Kidney (tissue), 14 donors: ENCODE results near the gene NCLN. TPM values are rescaled to one million over a fixed set of nuclear protein-coding genes. Genes with fewer than 3 reads are reported as not detected.

Source experiments
- DNase-seq, 5 donors: peaks; one replicate each; pipeline ENCODE4 v3.0.0-alpha.2; 2013 to 2020
- FAIRE-seq: peaks from 2 replicates; lab custom pipeline; 2012; peaks lifted over from hg19 to GRCh38; lab: Jason Lieb, UNC
- H3K27ac ChIP-seq, 2 donors: one replicate each; pipeline ENCODE4 v1.7.0; 2013; ENCODE audit warnings: low read depth in 2 of 2, low read length in 2 of 2, inconsistent platforms in 1 of 2
- H3K27me3 ChIP-seq: one replicate; pipeline ENCODE4 v1.7.1; 2013; ENCODE audit warnings: low read length, inconsistent platforms; ENCODE audit not compliant: control insufficient read depth, insufficient read depth
- H3K36me3 ChIP-seq, 3 donors: one replicate each; pipeline versions ENCODE4 v1.7.0 to v1.7.1; 2013; ENCODE audit warnings: low read length in 3 of 3, control low read depth in 1 of 3, inconsistent platforms in 1 of 3; ENCODE audit not compliant: insufficient read depth in 3 of 3, control insufficient read depth in 2 of 3
- H3K4me1 ChIP-seq, 3 donors: one replicate each; pipeline versions ENCODE4 v1.7.0 to v1.7.1; 2013; ENCODE audit warnings: low read length in 3 of 3, inconsistent platforms in 1 of 3, low read depth in 1 of 3; ENCODE audit not compliant: control insufficient read depth in 2 of 3, insufficient read depth in 2 of 3
- H3K4me3 ChIP-seq, 3 donors: one replicate each; pipeline versions ENCODE4 v1.7.0 to v1.8.1; 2013; ENCODE audit warnings: low read length in 3 of 3, control low read depth in 1 of 3, inconsistent platforms in 1 of 3
- H3K9ac ChIP-seq, 3 donors: one replicate each; pipeline versions ENCODE4 v1.7.0 to v1.7.1; 2013; ENCODE audit warnings: low read length in 3 of 3, control low read depth in 1 of 3, inconsistent platforms in 1 of 3
- H3K9me3 ChIP-seq, 3 donors: one replicate each; pipeline versions ENCODE4 v1.7.0 to v1.7.1; 2013; ENCODE audit warnings: low read length in 3 of 3, control low read depth in 1 of 3, inconsistent platforms in 1 of 3; ENCODE audit not compliant: control insufficient read depth in 2 of 3, insufficient read depth in 1 of 3
- intact Hi-C: fragments of 100-400 bp; cut with DNase I; formaldehyde crosslinking; loops from one replicate; pipeline ENCODE4 v1.11.1; 2022
- polyA plus RNA-seq: library from polyadenylated mRNA; stranded (reverse); fragments of 350-450 nt; fragmentation: Illumina TruSeq; extraction: RNeasy Lipid Tissue Mini Kit (QIAGEN cat#74804); gene quantifications from one replicate; pipeline ENCODE4 v1.2.3, GENCODE V29; 2014; ENCODE audit warnings: low read depth, low replicate concordance; ENCODE audit not compliant: insufficient read depth
- total RNA-seq: library from RNA; stranded (reverse); fragmentation: NEBNext Ultra II Directional; extraction: Animal tissue kit (Norgen Biotek cat#: 25700); gene quantifications from one replicate; pipeline ENCODE4 v1.2.1, GENCODE V29; 2021
- TF ChIP-seq, protein P1 (sequence below): IDR thresholded peaks from 3 replicates; pipeline ENCODE4 v1.5.1; 2012; ENCODE audit warnings: mild to moderate bottlenecking, moderate library complexity, borderline replicate concordance; ENCODE audit not compliant: insufficient read depth; ENCODE audit errors: extremely low read depth
- donor health status: control.
- donor health status: control.
- donor health status: control.
- donor health status: control.
- donor health status: control.
- donor health status: DM: yes; HTN: yes; CAD: no.
- donor health status: Normal renal cell carcinoma (clear cell type).

NCLN gene
- total and polyA plus RNA-seq, 2 donors from 2014 or later, result 43.3 to 63.2 TPM

DNA sequence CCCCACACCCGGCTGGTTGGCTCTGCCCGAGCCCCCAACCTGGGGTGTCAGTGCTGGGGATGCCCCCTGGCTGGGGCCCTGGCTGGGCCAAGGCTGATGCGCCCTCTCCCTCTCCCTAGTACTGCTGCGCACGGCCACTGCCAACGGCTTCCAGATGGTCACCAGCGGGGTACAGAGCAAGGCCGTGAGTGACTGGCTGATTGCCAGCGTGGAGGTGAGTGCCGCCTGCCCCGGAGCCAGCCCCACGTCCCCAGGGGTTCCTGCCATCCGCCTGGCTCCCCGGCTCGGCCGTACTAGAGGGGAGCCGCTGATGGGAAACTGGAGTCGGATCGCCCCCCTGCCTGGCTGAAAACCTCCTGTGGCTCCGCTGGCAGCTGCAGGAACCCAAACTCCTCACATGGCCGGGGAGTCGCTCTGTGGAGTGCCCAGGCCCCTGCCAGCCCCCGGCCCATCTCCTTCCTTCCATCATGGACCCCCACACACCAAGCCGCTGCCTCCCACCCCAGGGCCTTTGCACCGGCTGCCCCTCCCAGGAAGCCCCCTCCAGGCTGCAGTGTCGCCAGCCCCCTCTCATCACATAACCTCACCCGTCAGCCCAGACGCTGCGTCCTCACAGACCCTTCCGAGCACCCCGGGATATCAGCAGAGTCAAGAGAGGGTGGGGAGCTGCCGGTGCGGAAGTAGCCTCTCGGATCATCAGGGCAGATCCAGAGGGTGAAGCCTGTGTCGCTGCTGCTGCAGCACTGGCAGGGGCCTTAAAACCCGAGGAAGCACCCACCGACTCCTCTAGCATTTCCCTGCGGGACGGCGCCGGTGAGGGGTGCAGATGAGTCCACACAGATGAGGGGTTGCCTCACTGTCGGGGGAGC, 10.6 kb downstream of the NCLN start:
- Histone ChIP-seq H3K9ac (no peak overlapping the region), H3K9me3 (no peaks in the 10 kb centered on the region), H3K27me3 (no peaks in the 10 kb centered on the region), H3K4me3 (no peak overlapping the region), H3K27ac (no peak overlapping the region), H3K36me3 (no peaks in the 10 kb centered on the region), H3K4me1 (no peaks in the 10 kb centered on the region)
- TF ChIP-seq, protein P1, sequence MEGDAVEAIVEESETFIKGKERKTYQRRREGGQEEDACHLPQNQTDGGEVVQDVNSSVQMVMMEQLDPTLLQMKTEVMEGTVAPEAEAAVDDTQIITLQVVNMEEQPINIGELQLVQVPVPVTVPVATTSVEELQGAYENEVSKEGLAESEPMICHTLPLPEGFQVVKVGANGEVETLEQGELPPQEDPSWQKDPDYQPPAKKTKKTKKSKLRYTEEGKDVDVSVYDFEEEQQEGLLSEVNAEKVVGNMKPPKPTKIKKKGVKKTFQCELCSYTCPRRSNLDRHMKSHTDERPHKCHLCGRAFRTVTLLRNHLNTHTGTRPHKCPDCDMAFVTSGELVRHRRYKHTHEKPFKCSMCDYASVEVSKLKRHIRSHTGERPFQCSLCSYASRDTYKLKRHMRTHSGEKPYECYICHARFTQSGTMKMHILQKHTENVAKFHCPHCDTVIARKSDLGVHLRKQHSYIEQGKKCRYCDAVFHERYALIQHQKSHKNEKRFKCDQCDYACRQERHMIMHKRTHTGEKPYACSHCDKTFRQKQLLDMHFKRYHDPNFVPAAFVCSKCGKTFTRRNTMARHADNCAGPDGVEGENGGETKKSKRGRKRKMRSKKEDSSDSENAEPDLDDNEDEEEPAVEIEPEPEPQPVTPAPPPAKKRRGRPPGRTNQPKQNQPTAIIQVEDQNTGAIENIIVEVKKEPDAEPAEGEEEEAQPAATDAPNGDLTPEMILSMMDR, result no peak
- no peak for DNase-seq
- intact Hi-C loops, result loop anchor here (5.0 kb wide), 1 partner anchor 51 kb away; no protein-coding TSS in a partner anchor
- FAIRE-seq, result no peak

DNA sequence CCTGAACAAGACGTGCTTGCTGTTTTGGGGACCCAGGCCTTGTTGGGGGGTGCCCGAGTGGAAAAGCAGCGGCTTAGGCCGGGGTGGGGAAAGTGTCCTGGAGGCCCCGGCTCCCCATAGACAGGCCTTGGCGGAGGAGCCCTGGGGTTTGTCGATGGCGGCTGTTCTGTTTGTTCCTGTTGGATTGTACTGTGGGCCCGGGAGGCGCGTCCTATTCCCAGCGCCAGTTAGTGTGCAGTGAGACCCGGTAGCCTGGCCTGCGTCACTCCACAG, 11.1 kb downstream of the NCLN start:
- H3K27ac ChIP-seq, result no peak overlapping the region
- H3K9ac ChIP-seq, result no peak overlapping the region
- TF ChIP-seq, protein P1, result no peak
- no peak overlapping the region for H3K4me3 ChIP-seq
- DNase-seq (peak in 1 of 5 donors; percentile 60), FAIRE-seq (no peak)
- intact Hi-C loops, result loop anchor here (5.0 kb wide), 1 partner anchor 50 kb away; no protein-coding TSS in a partner anchor
- H3K9me3 ChIP-seq, result no peaks in the 10 kb centered on the region
- H3K4me1 ChIP-seq, result no peaks in the 10 kb centered on the region
- H3K27me3 ChIP-seq, result no peaks in the 10 kb centered on the region
- no peaks in the 10 kb centered on the region for H3K36me3 ChIP-seq

DNA sequence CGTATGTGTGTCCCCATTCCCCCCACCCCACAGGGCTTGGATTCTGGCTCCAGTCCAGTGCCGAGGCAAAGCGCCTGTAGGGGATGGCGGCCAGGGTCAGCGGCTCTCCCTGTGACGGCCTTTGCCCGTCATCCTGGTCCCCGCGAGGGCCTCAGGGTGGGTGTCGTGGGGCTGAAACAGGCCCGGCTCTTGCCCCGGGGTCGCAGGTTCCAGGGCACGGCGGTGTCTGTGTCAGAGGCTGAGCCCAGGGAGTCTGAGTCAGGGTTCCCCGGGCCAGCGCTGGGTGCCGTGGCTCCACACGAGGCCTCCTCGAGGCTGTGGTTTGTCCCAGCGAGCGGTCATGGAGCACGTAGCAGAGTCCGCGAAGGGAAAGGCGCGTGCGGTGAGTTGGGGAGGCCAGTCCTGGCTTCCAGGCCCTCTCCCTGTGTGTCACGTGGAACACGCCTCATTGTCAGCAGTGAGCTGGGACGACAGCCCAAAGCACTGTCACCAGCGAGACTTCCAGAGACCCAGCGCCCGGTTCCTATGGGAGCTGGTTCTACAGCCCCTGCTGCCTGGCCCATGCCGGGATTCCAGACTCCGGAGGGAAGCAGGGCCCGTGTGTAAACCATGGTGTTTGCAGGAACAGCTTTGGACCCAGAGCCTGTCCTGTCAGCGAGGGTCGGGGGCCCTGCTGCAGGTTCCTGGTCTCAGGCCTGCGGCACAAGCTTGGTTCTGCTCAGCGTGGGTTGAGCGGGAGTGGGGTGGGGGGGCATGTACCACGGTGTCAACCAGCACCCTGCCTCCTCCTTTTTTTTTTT, 13.4 kb downstream of the NCLN start:
- TF ChIP-seq, protein P1, result no peak
- Histone ChIP-seq H3K9me3 (no peaks in the 10 kb centered on the region), H3K9ac (no peak overlapping the region), H3K4me3 (no peak overlapping the region), H3K27me3 (no peaks in the 10 kb centered on the region), H3K36me3 (no peaks in the 10 kb centered on the region), H3K4me1 (no peaks in the 10 kb centered on the region), H3K27ac (no peak overlapping the region)
- DNase-seq (peak in 1 of 5 donors; percentile 66), FAIRE-seq (no peak)
- intact Hi-C loops, result loop anchor here (5.0 kb wide), 1 partner anchor 48 kb away; no protein-coding TSS in a partner anchor
